PC-3 (cell line): ENCODE measurements around the gene ZNF562. TPM values are rescaled to one million over a fixed set of nuclear protein-coding genes. Genes with fewer than 3 reads are reported as not detected.

ENCODE experiments used
- ATAC-seq: fragments of 200-7000 bp; cut with Tn5 transposase; 2 replicates; pipeline ENCODE4 v1.9.1; 2020; ENCODE audit warnings: mild to moderate bottlenecking, moderate library complexity
- BruUV-seq: library from RNA; stranded (reverse); fragments of 400-500 nt; replicated peaks from 2 replicates; lab custom pipeline; 2021; lab: Mats Ljungman, UMichigan
- CTCF ChIA-PET: fragments of 300-600 bp; sonication (Branson Sonifier 250); formaldehyde crosslinking; loops from one replicate; lab custom pipeline; 2022; ENCODE audit warnings: antibody characterized with exemption; lab: Charles Lee
- POLR2A ChIA-PET: fragments of 300-600 bp; sonication (Branson Sonifier 250); formaldehyde crosslinking; loops from one replicate; lab custom pipeline; 2022; ENCODE audit warnings: antibody characterized with exemption; ENCODE audit not compliant: unreplicated experiment; lab: Charles Lee
- DNase-seq: peaks from one replicate; pipeline ENCODE4 v3.0.0-alpha.2; 2015
- H2AFZ ChIP-seq: fragments of 300-600 bp; sonication (generic); 2 replicates; pipeline ENCODE4 v1.6.0; 2016; ENCODE audit warnings: antibody characterized with exemption, low read length
- H3F3A ChIP-seq: fragments of 300-600 bp; sonication (generic); one replicate; pipeline ENCODE4 v1.6.0; 2017; ENCODE audit warnings: antibody characterized with exemption, low read length, control low read depth, mild to moderate bottlenecking; ENCODE audit not compliant: unreplicated experiment
- H3K27ac ChIP-seq: fragments of 300-600 bp; sonication (generic); 2 replicates; pipeline ENCODE4 v1.5.1; 2016; ENCODE audit warnings: mild to moderate bottlenecking, low read length
- H3K27me3 ChIP-seq: fragments of 300-600 bp; sonication (generic); 2 replicates; pipeline ENCODE4 v1.6.1; 2016; ENCODE audit warnings: low read length, mixed read lengths
- H3K36me3 ChIP-seq: fragments of 300-600 bp; sonication (generic); 2 replicates; pipeline ENCODE4 v1.6.1; 2016; ENCODE audit warnings: low read depth, mixed run types, low read length, mixed read lengths
- H3K4me1 ChIP-seq: fragments of 300-600 bp; sonication (generic); 2 replicates; pipeline ENCODE4 v1.5.1; 2016; ENCODE audit warnings: low read length; ENCODE audit not compliant: insufficient read depth
- H3K4me2 ChIP-seq: fragments of 300-600 bp; sonication (generic); 2 replicates; pipeline ENCODE4 v1.6.0; 2016; ENCODE audit warnings: low read length
- H3K4me3 ChIP-seq: fragments of 300-600 bp; sonication (generic); 2 replicates; pipeline ENCODE4 v1.5.1; 2016; ENCODE audit warnings: mild to moderate bottlenecking, low read length, mixed read lengths
- H3K79me2 ChIP-seq: fragments of 300-600 bp; sonication (generic); 2 replicates; pipeline ENCODE4 v1.6.1; 2017; ENCODE audit warnings: low read length, mixed read lengths
- H3K9ac ChIP-seq: fragments of 300-600 bp; sonication (generic); 2 replicates; pipeline ENCODE4 v1.6.0; 2016; ENCODE audit warnings: mild to moderate bottlenecking, low read length
- H3K9me2 ChIP-seq: fragments of 300-600 bp; sonication (generic); replicated peaks from 2 replicates; pipeline ENCODE4 v1.6.1; 2016; ENCODE audit warnings: mixed run types, low read length, mixed read lengths
- H3K9me3 ChIP-seq: fragments of 300-600 bp; sonication (generic); 2 replicates; pipeline ENCODE4 v1.6.1; 2016; ENCODE audit warnings: low read length, mixed read lengths
- H4K20me1 ChIP-seq: fragments of 300-600 bp; sonication (generic); 2 replicates; pipeline ENCODE4 v1.6.1; 2016; ENCODE audit warnings: low read length, mixed read lengths
- EZH2 ChIP-seq: fragments of 300-600 bp; sonication (generic); IDR thresholded peaks from one replicate; pipeline ENCODE4 v1.6.1; 2017; ENCODE audit warnings: antibody characterized with exemption, mild to moderate bottlenecking, low read length; ENCODE audit not compliant: unreplicated experiment
- EZH2phosphoT487 ChIP-seq: fragments of 300-600 bp; sonication (generic); IDR thresholded peaks from 2 replicates; pipeline ENCODE4 v1.6.1; 2018; ENCODE audit warnings: mild to moderate bottlenecking, antibody characterized with exemption, low read length, borderline replicate concordance
- intact Hi-C: fragments of 100-400 bp; cut with micrococcal nuclease; formaldehyde crosslinking; loops from 2 replicates; pipeline ENCODE4 v1.9.0; 2023
- total RNA-seq: library from RNA; depleted of rRNA; stranded (reverse); fragments of >200 nt; gene quantifications from 2 replicates; pipeline ENCODE4 v1.2.3, GENCODE V29; 2014
- TF ChIP-seq, protein P1 (sequence below): fragments of 300-600 bp; sonication (generic); conservative IDR thresholded peaks from 2 replicates; pipeline ENCODE4 v1.5.1; 2017; ENCODE audit warnings: antibody characterized with exemption, low read depth, mild to moderate bottlenecking, low read length

The ZNF562 gene
- total RNA-seq, 1 experiment from 2014 or later = 26.0 TPM

- Histone ChIP-seq H3K9me3 (no peaks in the 10 kb centered on the region), H3K9me2 (no peaks in the 10 kb centered on the region), H3K4me3 (no peak overlapping the region), H3K9ac (no peak overlapping the region), H3K79me2 (no peaks in the 10 kb centered on the region), H3K27me3 (no peaks in the 10 kb centered on the region), H3K36me3 (no peaks in the 10 kb centered on the region), H3K4me2 (no peak overlapping the region), H2AFZ (no peak overlapping the region), H3F3A (no peaks in the 10 kb centered on the region), H4K20me1 (no peaks in the 10 kb centered on the region), H3K27ac (no peak overlapping the region), H3K4me1 (peaks cover 5% of the 10 kb centered on the region; the same call in 1 of the 2 replicates)
- TF ChIP-seq EZH2phosphoT487 (no peak), EZH2 (no peak)
- TF ChIP-seq, protein P1, sequence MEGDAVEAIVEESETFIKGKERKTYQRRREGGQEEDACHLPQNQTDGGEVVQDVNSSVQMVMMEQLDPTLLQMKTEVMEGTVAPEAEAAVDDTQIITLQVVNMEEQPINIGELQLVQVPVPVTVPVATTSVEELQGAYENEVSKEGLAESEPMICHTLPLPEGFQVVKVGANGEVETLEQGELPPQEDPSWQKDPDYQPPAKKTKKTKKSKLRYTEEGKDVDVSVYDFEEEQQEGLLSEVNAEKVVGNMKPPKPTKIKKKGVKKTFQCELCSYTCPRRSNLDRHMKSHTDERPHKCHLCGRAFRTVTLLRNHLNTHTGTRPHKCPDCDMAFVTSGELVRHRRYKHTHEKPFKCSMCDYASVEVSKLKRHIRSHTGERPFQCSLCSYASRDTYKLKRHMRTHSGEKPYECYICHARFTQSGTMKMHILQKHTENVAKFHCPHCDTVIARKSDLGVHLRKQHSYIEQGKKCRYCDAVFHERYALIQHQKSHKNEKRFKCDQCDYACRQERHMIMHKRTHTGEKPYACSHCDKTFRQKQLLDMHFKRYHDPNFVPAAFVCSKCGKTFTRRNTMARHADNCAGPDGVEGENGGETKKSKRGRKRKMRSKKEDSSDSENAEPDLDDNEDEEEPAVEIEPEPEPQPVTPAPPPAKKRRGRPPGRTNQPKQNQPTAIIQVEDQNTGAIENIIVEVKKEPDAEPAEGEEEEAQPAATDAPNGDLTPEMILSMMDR = no peak
- CTCF ChIA-PET = no interaction called here
- intact Hi-C loops = no loop called here
- POLR2A ChIA-PET = no interaction called here
- DNase-seq = no peak
- no peak for ATAC-seq
- no TSS peak for BruUV-seq
These were observed 38.9 kb downstream of the ZNF562 start for GRCh38 chr19:9636018-9636417.

GRCh38 chr19:9627856-9628255 is 47.0 kb downstream of the ZNF562 start:
- Histone ChIP-seq H3K27me3 (no peaks in the 10 kb centered on the region), H3K79me2 (no peaks in the 10 kb centered on the region), H2AFZ (no peak overlapping the region), H3K9me2 (no peaks in the 10 kb centered on the region), H3K4me2 (no peak overlapping the region), H4K20me1 (no peaks in the 10 kb centered on the region), H3F3A (no peaks in the 10 kb centered on the region), H3K27ac (no peak overlapping the region), H3K9me3 (no peaks in the 10 kb centered on the region), H3K4me3 (no peak overlapping the region), H3K36me3 (no peaks in the 10 kb centered on the region), H3K4me1 (no peaks in the 10 kb centered on the region), H3K9ac (no peak overlapping the region)
- DNase-seq (no peak), ATAC-seq (no peak)
- BruUV-seq = no TSS peak
- intact Hi-C loops = no loop called here
- POLR2A ChIA-PET = interaction anchor here (0.6 kb wide), 1 partner anchor 15 kb away, joined by 8 read pairs; no protein-coding TSS in a partner anchor
- no peak for TF ChIP-seq EZH2
- CTCF ChIA-PET = no interaction called here

DNA sequence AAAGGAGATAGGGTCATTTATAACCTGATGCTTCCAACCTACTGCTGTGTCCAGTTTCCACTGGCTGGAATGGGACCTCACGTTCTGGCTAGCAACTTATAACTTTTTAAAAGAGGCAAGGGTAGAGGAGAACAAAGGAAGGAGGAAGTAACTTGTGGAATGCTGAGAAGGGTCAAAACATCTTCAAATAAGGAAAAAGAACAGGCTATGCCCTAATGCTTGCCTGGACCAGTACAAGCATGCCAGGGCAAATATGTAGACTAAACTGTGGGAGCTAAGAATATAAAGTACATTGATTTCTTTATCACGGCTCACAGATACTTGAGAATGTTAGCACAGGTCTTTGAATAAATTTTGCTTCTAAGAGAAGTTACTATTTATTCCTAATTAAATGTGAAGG is 52.4 kb downstream of the ZNF562 start:
- no peak for ATAC-seq
- no peak for DNase-seq

More for the DNA sequence above, 52.4 kb downstream of the ZNF562 start:
- no peaks in the 10 kb centered on the region for H3K9me2 ChIP-seq
- TF ChIP-seq EZH2phosphoT487 (no peak), EZH2 (no peak)
- TF ChIP-seq, protein P1 = no peak
- H4K20me1 ChIP-seq = no peaks in the 10 kb centered on the region
- peaks cover 19% of the 10 kb centered on the region for H3K36me3 ChIP-seq
- H3K9ac ChIP-seq = no peak overlapping the region
- no peak overlapping the region for H3K4me3 ChIP-seq
- H3K4me2 ChIP-seq = no peak overlapping the region
- H3K27me3 ChIP-seq = no peaks in the 10 kb centered on the region
- ChIA-PET CTCF (no interaction called here), POLR2A (no interaction called here)
- H3K27ac ChIP-seq = no peak overlapping the region
- H3K9me3 ChIP-seq = peaks cover 5% of the 10 kb centered on the region; the same call in 1 of the 2 replicates
- no peaks in the 10 kb centered on the region for H3F3A ChIP-seq
- no TSS peak for BruUV-seq
- no peak overlapping the region for H2AFZ ChIP-seq
- intact Hi-C loops = no loop called here
- peaks cover 16% of the 10 kb centered on the region for H3K79me2 ChIP-seq
- H3K4me1 ChIP-seq = no peaks in the 10 kb centered on the region
